NCI-H1436 (cell line): Measurements from ENCODE around the gene STRIP2.
A peak's percentile ranks its signal among the peaks of the same experiment; 100 is the strongest.
"Not testable (repeated sequence)": the region's sequence is repeated elsewhere in the genome, so short reads cannot be mapped to it uniquely, and the experiment has no call there.

Experiments used
- DNase-seq: peaks from one replicate; lab custom pipeline; 2025; lab: John Stamatoyannopoulos, UW

The STRIP2 gene

DNA sequence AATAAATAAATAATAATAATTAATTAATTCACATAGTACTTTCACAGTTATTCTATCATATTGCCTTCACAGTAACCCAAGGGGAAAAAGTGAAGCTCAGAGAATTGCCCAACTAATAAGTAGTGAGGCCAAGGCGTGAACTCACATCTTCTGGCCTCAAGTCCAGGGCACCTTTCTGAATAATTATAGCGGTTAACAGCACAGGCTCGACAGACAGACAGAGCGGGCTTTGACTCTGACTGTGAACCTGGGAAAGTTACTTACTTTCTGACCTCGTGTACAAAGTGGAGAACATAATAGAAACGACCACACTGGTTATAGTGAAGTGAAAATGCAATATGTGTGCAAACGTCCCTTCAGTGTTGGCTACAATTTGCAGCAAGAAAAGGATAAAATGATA is 62.4 kb downstream of the STRIP2 start:
- DNase-seq: no peak

DNA sequence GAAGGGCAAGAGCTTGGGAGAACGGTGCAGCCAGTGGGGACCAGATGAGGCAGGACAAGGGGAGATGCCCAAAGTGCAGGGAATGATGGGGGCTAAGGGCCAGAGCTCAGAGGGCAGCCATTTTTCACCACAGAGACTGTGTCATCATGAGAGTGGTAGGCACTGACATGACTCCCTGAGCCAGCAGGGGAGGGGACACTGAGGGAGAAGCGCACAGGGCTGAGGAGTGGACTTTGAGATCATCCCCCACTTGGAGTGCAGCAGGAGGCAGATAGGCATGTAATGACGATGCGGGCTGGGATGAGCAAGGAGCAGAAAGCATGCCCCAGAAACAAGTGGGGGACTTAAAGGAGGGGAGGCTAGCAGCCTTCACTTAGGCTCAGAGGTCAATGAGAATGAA is 62.9 kb downstream of the STRIP2 start:
- no peak for DNase-seq

DNA sequence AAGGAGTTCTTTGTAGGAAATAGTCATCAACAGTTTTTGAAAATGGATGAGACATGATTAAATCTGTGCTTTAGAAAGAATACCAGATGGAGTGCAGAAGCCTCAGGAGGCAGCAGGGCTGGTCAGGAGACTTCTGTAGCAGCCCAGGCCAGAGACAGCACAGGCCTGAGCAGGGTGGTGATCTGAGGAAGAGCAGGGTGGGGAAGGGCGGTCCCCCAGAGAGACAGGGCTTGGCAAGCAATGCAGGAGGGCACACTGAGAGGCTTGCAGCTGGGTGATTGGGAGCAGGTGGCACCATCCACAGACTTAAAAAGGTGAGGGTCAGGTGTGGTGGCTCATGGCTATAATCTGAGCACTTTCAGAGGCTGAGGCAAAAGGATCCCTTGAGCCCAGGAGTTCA is 63.8 kb downstream of the STRIP2 start:
- DNase-seq: no peak

DNA sequence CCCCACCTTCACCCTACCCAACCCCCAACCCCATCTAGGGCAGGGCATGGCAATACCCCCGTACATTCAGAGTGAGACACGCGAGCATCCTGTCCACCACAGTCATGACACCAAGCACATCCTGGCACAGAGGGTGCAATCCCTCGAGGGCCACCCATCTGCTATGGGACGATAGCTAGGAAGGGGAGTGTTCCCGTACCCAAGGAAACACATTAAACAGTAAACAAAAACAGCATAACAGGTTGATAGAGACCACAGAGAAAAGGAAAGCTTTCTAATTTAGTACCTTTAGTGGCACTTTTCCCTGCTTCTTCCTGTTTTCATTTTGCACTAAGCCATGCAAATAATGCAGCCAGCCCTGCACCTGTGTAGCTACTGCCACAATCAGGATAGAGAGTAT is 65.8 kb downstream of the STRIP2 start:
- no peak for DNase-seq

DNA sequence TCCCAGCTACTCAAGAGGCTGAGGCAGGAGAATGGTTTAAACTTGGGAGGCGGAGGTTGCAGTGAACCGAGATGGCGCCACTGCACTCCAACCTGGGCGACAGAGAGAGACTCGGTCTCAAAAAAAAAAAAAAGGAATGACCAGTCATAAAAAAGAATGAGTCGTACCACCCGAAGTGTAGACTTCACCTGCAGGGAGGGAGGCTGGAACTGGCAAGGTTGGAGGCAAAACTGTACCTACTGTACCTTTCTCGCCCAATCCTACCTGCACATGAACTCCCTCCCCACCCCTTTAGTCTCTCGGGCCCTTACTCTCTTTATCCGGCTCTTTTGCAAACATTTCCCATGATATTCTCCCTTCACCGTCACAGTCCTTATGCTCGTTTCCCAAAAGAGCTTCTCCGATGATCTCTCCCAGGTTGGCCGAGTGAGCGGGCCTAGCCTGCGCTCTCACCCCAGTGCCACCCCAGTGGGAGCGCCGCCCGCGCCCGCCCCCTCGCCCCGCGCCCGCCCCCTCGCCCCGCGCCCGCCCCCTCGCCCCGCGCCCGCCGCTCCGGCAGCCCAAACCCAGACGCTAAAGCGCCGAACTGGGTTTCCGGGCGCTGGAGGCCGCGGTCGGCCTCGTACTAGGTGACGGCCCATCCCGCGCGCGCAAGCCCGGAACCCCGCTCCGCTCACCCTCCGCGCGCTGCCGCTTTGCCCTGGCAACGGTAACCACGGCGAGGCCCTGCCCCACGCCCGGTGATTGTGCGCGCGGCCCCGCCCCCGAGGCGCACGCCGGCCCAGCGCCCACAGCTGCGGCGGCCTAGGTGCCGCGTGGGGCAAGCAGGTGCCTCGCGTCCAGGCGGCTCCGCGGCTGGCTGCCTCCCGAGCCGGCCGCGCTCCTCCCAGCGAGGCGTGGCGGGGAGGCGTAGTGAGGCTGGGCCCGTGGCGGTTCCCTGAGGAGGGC is 67.8 kb downstream of the STRIP2 start, which contains the start of gene SMKR1:
Gene SMKR1, plus strand, starts transcription at position 772 of the 948 bp plus-strand sequence. CDS start 294 bp downstream, outside the sequence.
- peak; percentile 88 for DNase-seq

DNA sequence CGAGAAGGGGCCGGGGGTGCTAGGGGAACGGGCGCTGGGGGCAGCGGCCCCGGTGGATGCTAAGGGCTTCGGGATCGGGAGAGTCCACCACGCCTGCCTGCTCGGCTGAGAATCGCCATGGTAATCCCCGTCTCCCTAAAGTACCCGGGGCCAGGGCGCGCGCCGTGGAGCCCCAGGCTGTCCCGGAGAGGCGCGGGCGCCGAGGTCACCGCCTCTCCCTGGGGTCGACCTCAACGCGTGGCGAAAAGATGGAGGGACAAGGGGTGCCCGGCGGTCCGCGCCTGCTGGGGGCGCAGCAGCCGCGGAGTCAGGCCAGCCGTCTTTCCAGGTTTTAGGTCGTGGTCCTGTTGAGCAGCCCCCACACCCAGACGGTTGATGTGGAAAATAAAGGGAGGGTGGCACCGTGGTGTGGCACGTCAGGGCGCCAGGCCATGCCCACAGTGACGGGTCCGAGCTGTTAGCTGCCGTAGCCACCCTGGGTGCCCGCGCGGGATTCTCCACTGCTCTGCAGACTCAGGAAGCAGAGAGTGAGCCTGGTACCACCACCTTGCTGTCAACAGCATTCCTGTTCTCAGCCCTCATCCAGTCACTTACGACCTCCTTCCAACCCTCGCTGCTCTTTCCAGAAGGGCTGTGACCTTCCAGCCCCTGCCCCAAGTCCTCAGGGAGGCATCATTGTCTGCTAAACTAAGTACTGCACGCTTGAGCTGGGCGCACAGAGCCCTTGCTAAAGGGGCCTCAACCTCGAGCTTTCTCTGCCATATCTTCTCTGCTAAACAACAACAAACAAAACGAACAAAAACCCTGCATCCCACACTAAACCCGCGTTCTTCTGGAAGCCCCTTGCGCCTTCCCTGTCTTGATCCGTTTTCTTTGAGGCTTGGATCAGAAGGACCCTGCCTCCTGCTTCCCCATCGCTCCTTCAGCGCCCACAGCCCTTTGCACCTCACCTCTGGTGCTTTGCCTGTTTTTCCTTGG is 68.8 kb downstream of the STRIP2 start:
- DNase-seq: no peak

DNA sequence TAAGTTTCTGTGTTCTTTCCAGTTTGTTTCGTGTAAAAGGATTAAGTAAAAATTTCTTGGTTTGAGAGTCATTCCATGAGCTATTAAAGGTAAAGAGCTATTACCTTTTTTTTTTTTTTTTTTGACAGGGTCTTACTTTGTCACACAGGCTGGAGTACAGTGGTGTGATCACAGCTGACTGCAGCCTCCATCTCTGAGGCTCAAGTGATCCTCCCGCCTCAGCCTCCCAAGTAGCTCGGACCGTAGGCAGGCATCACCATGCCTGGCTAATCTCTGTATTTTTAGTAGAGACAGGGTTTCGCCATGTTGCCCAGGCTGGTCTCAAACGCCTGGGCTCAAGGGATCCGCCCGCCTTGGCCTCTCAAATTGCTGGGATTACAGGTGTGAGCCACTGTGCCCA is 69.5 kb downstream of the STRIP2 start:
- no peak for DNase-seq

DNA sequence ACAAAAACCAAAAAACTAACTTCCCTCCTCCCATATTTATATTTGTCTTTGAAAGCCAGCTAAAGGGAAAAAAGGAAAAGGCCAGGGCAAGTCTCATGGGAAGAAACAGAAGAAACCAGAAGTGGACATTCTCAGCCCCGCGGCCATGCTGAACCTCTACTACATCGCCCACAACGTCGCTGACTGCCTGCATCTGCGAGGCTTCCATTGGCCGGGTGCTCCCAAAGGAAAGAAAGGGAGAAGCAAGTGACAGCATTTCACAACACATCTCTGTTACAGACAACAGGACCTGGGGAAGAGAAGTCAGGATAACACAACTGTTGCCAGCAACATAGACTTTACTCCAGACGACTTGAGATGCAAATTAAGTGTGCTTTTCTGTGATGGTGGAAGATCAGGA is 78.0 kb downstream of the STRIP2 start:
- DNase-seq: no peak

DNA sequence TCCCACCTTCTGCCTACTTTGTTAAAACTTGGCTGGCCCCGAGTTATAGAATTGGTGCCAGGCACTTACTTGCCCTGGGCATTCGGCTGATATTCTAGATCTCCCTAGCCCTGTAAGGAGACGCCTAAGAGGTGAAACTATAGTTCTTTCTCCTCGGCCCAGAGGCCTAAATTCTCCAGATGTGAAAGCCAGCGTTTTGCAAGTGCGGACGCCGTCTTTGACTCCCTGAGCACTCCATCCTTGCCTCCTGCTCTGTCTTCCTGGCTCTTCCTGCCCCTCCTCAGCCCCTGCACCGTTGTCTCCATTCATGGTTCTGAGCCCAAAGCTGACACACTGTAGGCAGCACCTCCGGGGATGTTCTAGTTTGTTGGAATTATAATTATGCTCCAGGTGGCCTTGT is 79.3 kb downstream of the STRIP2 start:
- DNase-seq: no peak

DNA sequence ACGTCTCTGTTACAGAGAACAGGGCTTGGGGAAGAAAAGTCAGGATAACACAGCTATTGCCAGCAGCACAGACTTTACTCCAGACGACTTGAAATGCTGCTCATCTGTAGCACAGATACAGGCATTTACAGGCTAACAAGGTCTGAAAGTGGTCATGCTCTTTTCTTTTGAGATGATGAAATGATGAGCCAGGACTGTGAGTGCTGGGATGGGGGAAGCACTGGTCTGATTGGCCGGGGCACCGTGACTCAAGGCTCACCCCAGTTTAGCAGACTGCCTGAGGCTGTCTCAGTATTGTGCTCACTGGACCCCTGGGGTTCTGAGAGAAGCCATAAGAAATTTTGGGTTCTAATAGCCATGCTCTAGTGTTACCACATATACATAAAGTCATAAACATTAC is 80.5 kb downstream of the STRIP2 start:
- DNase-seq: no peak

DNA sequence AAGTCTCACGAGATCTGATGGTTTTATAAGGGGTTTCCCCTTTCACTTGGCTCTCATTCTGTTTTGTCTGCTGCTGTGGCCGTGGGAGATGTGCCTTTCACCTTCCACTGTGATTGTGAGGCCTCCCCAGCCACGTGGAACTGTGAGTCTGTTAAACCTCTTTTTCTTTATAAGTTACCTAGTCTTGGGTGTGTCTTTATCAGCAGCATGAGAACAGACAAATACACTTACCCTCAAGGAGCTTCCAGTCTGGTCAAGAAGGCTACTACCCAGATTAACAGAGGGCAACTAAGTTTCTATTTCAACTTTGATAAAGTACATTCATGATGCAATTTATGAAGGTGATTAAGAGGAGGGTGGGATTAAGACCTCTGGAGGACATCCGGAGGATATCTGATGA is 81.1 kb downstream of the STRIP2 start:
- no peak for DNase-seq

DNA sequence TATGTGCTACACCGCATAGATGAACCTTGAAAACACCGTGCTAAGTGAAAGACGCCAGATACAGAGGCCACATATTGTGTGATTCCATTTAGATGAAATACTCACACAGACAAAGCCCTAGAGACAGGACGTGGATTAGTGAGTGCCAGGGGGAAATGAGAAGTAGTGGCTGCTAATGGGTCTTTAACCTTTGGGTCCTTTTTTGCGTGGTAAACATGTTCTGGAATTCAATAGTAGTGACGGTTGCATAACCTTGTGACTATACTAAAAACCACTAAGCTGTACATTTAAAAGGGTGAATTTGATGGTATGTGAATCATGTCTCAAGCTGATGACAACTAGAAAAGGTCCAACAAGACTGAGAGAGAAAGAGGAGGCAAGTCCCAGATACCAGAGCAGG is 83.7 kb downstream of the STRIP2 start:
- no peak for DNase-seq

DNA sequence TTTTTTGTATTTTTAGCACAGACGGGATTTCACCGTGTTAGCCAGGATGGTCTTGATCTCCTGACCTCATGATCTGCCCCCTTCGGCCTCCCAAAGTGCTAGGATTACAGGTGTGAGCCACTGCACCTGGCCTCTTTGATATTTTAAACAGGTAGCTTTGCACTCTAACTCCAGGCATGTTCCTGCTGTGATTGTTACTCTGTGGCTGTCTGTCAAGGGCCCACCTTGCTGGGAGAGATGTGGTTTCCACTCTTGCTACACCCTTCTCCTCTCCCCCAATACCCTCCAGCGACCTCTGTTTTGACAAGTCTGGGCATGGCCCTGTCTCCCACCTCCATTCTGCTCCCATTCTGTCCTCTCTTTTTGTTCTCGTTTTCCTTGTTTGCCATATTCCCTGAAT is 85.2 kb downstream of the STRIP2 start:
- no peak for DNase-seq

DNA sequence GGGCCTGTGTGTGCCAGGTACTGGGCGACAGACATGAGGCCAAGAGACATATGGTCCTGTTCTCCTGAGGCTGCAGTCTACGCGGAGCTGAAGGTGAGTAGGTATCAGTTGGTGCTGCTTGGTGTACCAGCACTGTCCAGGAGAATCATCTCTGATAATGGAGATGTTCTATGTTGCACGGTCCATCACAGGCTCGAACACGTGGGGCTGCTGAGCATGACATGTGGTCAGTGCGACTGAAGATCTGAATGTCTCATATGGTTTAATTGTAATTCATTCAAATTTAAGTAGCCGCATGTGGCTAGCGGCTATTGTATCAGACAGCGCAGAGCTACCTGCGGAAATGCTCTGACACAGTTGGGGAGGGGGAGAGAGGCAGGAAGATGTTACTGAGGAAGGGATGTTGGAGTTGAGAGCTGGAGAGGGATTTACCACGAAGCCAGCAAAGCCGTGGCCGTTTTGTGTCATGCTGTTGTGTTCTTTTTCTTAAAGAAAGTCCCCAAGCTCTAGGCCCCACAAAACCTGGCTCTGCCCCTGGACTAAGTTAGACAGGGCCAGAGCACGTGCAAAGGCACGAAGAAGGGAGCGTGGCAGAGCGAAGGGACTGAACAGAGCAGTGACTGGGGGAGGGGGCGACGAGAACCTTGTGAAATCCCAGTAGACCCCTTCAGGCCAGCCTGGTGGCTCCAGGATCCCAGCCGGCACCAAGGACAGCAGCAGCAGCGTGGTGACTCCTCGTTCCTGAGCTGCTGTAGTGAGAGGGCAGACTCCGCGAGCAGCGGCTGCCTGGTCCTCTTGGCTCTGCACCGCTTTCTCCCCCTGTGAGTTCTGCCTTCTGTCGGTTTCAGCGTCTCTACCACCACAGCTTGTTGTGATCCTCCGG is 88.1 kb downstream of the STRIP2 start:
- no peak for DNase-seq

DNA sequence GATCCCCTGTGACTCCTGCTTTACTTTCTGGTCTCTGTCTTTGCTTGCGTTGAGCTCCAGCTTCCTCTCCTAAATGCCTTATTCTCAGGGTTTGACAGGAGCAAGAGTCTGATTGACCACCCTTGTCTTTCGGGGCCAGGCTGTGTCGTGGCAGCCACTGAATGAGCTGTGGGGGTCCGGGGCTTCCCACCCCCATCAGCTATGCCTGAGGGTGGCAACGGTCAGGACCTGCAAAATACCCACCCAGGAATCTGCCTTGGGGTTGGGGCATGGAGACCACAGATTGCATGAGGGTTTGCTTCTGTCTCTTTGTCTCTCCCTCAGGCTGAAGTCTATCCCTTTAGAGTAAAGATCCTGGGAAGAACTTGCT is 88.7 kb downstream of the STRIP2 start:
- DNase-seq: no peak

DNA sequence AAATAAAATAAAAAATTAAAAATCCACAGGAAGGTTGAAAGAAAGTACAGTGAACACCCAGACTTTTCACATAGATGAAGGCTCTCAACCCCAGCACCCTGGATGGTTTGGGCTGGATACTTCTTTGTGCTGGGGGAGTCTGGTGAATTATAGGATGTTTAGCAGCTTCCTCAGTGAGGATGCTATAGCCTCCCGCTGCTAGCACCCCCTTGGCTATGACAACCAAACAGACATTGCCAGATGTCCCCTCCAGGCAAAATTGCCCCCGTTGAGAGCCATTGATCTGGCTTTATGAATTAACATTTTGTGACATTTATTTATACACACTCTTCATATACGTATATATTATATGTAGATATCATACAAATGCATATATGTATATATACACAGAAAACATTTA is 89.7 kb downstream of the STRIP2 start:
- DNase-seq: no peak

DNA sequence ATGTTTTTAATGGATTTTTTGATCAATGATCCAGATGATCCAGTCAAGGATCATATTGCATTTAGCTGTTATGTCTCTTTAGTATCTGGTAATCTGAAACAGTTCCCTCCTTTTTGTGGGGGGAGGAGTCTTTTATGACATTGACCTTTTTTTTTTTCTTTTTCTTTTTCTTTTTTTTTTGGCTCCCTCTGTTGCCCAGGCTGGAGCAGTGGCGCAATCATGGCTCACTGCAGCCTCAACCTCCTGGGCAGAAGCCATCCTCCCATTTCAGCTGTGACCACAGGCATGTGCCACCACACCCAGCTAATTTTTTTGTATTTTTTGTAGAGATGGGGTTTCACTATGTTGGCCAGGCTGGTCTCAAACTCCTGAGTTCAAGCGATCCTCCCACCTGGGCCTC is 90.2 kb downstream of the STRIP2 start:
- DNase-seq: not testable (repeated sequence)

DNA sequence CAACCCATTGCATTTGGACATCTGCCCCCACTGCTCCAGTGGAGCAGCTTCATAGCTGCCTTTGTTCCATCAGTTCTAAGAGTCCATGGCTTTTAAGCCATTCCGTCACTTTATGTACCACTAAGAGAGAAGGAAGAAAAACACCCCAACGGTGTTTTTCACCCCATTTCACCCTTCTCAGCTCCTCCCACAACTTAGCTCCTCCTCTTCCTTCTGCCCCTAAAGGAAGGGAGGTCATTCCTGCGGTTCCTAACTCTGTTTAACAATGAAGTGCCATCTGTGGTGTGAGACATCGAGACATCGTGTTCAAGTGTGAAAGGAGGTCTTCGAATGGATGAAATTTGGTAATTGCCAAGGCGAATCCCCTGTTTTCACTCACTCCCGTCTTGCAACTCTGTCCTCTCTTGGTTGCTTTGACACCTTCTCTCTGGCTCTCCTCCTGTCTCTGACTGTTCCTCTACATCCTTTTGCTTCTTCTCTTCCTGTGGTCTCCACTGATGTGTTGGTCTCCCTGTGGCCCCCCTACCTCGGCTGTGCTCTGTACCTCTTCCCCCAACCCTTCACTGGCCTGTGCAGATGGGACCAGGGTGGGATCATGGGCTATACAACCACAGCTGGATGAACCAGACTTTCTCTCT is 91.1 kb downstream of the STRIP2 start:
- no peak for DNase-seq

DNA sequence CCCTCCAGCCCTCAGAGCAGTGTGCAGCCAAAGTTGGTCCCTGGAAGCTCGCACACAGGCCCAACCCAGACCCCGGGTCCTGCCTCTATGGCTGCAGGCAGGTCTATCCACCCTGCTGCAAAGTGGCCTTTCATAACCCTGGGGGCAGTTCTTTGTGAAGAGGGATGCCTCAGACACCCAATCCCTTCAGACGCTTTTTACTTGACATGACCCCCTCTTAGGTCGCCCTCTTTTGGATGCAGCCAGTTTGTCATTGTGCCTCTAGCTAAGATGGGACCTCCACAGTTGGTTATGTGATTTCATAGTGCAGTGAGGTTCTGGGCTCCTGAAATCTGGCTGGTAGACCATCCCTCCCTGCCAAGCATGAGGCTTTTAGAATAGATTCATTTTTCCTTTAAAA is 95.4 kb downstream of the STRIP2 start:
- DNase-seq: no peak

DNA sequence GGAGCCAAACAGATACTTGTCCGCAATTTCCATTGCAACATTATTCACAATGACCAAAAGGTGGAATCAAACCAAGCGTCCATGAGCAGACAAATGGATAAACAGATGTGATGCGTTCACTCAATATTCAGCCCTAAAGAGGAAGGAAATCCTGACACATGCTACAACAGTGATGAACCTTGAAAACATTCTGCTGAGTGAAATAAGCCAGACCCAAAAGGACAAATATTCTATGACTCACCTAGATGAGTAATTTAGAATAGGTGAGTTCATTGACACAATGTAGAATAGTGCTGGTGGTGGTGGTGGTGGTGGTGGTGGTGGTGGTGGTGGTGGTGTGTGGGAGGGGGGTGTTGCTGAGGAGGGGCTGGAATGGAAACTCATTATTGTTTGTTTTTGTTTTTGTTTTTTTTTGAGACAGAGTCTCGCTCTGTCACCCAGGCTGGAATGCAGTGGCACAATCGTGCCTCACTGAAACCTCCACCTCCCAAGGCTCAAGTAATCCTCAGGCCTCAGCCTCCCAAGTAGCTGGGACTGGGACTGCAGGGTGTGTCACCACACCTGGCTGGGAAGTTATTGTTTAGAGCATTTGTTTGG is 96.7 kb downstream of the STRIP2 start:
- DNase-seq: no peak

DNA sequence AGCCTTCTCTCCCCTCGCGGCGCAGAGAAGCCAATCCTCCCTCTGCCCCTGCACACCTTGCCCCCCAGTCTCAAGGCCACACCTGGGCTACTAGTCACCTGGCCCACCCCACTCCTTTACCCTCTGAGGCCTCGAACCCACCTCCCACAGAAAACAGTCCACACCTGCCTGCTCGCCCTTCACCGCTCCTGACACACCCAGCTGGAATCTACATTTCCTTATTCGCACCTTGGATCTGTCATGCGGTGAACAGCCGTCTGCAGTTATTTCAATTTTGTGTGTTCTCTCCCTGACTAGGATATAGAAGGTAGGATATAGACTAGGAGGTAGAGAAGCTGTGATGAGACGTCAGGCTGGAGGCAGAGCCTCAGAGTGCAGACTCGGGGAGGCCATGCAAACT is 97.5 kb downstream of the STRIP2 start:
- DNase-seq: no peak
